ENCODE results near the gene ECSCR.

Gene ECSCR

DNA sequence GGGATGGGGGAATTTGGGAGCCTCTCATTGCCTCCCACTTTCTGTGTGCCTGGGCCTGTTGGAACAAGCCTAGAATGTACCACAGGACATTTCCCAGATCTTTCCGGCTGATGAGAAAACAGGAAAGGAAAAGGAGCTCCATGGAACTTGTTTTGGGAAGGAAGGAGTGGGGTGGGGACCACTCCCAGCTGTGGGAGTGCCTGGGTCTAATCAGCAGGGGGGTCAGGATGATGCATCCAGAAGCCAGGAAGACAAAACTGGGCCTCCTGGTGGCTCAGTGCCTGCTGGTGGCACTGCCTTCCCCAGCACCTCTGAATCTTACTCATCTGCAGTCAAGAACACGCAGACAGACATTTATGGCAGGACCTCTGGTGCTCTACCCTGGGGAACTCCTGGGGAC is 11.0 kb upstream of the ECSCR start:
- no peak for DNase-seq

DNA sequence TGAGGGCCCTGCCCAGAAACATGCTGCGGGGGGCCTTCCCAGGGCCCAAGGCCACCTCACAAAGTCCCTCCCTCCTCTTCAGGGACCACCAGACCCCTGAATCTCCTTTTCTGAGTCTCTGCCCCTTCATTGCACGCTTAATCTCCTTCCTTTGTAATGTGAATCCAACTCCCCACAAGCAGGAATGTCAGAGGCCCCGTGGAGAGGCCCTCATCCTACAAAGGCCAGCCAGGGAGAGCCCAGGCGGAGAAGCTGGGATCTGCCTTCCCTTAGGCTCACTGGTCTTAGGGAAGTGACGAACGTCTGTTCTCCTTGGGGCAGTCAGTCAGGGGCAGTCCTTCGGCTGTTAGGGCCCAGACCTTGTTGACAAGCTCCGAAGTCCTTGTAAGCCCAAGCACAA is 10.6 kb upstream of the ECSCR start:
- DNase-seq = no peak

DNA sequence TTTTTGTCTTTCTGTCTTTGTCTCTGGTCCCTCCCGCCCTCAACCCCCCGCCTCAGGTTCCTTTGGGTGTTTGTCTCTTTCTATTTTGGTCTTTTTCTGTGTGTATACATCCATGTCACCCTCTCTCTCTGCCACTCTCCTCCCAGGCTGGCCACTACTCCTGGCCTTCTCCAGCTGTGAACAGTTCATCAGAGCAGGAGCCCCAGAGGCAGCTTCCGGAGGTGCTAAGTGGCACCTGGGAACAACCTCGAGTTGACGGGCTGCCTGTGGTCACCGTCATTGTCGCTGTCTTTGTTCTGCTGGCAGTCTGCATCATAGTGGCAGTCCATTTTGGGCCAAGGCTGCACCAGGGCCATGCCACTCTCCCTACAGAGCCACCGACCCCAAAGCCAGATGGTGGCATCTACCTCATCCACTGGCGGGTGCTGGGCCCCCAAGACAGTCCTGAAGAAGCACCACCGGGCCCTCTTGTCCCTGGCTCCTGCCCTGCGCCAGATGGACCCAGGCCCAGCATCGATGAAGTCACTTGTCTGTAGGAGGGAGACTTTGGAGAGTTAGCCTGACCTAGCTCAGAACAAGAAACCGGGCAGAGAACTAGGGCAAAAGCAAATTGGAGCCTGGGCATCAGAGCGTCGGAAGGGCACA is 10.0 kb upstream of the ECSCR start:
- no peak for DNase-seq

DNA sequence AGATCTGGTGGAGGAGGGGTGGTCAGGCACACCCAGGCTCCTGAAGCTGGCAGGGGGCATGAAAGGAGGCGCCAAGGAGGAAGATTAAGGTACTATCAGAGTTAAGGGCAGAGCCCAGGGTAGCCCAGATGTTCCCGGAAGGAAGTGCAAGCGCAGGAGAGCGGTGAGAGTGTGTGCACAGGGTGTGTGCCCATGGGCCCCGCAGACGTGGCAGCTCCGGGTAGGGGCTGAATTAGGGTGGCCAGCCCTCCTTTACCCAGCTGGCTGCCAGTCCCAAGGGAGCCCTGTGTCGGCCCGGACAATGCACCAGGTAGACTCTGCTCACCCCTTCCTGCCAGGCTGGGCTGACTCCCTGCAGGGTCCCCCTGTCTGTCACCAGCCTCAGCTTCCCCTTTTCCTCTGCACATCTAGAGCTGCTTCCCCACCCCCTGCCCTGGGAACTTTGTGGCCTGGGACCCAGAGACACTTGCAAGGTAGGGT is 8.3 kb upstream of the ECSCR start, which contains the start of gene SMIM33:
TSS of gene SMIM33 (plus strand) at position 184 of the 480 bp plus-strand sequence. CDS start at position 302, 118 bp downstream.
- DNase-seq = peak; percentile 60

DNA sequence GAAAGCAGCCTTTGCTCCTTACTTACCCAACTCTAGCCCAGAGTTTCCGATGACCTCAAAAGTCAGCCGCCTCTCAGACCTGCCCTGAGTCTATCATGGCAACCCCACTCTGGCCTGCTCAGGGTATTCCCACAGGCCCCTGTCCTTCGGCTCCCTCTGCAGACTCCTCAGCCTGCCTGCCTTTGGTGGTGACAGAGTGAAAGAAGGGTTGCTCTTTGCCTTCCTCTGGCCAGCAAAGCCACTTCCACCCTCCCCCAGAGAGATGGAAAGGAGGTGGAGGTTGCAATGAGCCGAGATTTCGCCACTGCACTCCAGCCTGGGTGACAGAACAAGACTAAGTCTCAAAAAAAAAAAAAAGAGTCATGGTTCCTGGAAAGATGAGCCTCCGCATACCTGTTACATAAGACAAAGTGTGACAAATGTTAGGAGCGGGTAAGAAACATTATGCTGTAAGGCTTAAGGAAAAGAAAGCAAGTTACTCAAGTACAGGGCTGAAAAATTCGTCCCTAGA is 5.9 kb upstream of the ECSCR start:
- DNase-seq = no peak

DNA sequence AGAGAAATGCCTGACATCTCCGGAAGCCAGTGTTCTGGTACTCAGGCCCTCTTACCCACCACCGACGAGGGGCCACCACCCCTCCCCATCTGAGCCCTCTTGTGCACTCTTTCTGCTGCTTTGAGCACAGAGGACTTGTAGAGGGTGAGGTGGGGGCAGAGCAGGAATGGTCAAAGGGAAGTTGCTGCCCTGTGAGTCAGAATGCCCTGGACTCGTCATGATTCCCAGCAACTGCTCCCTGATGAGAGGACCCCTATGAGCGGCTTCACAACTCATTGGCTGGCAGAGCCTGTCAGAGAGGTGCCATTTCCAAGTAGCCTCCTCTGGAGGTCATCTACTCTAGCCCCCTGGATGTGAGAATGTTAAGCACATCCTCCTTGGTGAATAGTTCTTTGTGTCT is 845 bp downstream of the ECSCR start:
- DNase-seq = no peak

- DNase-seq = no peak
Measured at GRCh38 chr5:139461176-139461575, 1.4 kb downstream of the ECSCR start.

DNA sequence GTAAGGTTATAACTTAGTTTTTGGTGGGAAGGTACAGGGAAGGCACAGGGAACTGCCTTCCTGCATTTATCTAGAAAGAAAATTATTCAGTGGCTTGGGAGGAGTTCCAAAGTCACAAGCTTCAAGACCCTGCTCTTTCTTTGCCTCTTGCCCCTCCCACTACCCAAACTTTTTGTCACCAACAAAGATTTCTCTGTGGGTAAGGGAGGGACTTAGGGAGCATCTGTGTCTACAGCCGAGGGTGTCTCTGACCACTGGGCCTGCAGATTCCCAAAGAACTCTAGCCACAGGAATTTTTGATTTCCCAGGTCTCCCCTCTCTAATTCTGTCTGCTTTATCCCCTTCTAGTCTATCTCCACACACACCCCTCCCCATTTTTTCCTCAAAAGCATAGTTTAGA is 2.1 kb downstream of the ECSCR start:
- no peak for DNase-seq

GRCh38 chr5:139459451-139459934 is 3.0 kb downstream of the ECSCR start:
- no peak for DNase-seq

DNA sequence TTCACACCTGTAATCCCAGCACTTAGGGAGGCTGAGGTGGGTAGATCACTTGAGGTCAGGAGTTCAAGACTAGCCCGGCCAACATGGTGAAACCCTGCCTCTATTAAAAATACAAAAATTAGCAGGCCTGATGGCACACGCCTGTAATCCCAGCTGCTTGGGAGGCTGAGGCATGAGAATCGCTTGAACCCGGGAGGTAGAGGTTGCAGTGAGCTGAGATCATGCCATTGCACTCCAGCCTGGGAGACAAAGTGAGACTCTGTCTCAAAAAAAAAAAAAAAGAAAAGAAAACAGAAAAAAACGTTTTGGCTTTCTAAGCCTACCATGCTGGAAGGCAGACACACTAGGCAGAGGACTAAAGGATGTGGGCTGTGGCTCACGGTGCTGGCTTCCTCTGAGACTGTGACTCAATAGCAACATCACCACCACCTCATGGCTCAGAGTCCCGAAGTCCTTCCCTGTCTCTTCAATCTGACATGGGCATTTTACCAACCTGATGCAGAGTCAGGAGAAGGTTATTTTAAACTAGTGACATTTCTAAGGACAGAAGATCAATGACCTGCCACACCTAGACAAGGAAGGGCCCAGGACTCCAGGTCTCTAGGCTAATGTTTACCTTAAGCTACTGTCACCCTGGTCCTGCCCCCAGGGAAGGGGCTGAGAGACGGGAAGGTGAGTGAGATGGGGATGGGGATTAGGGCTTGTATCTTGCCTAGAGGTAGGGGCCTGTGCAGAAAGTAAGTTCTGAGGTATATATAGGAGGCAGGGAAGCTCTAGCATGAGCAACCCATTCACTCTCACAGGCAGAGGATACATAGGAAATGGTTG is 3.7 kb downstream of the ECSCR start:
- DNase-seq = peak; percentile 83

- no peak for DNase-seq
Measured at GRCh38 chr5:139457653-139458306, 4.8 kb downstream of the ECSCR start.

DNA sequence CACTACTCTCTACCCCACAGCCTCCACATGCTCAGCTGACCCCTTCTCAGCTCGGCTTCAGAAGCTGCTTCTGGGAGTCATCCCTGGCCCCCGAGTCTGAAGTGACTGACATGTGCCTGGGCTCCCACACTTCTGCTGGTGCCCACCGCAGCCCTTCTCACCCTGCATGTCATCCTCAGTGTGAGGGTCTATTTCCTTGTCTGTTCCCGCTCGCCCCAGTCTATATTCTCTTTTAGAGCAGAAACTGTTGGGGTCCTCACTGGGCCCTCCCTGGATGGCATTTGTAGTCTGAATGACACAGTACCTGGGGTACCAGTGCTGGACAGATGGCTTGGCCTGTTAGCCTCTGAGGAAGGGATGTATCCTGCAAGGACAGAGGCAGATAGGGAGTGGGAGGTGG is 5.3 kb downstream of the ECSCR start:
- DNase-seq = no peak

DNA sequence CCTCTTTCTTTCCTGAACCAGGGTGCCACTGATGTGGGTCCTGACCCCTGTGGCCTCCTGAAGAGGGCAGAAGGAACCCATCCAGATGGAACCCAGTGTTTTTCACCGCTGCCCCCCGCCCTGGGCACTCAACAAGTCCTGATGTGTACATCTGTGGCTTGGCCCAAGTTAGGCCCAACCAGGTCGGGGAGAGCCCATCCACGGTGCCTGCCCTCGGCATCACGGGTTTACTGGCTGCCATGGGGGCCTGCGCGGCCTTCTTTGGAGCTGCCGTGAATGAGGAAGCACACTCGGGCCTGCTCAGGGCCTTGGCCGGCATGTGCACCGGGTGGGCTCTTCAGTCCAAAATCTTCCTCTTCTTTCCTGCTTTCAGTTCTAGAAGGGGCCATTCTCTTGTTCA is 5.8 kb downstream of the ECSCR start:
- no peak for DNase-seq

- no peak for DNase-seq
Measured at GRCh38 chr5:139454568-139455290, 7.8 kb downstream of the ECSCR start.

DNA sequence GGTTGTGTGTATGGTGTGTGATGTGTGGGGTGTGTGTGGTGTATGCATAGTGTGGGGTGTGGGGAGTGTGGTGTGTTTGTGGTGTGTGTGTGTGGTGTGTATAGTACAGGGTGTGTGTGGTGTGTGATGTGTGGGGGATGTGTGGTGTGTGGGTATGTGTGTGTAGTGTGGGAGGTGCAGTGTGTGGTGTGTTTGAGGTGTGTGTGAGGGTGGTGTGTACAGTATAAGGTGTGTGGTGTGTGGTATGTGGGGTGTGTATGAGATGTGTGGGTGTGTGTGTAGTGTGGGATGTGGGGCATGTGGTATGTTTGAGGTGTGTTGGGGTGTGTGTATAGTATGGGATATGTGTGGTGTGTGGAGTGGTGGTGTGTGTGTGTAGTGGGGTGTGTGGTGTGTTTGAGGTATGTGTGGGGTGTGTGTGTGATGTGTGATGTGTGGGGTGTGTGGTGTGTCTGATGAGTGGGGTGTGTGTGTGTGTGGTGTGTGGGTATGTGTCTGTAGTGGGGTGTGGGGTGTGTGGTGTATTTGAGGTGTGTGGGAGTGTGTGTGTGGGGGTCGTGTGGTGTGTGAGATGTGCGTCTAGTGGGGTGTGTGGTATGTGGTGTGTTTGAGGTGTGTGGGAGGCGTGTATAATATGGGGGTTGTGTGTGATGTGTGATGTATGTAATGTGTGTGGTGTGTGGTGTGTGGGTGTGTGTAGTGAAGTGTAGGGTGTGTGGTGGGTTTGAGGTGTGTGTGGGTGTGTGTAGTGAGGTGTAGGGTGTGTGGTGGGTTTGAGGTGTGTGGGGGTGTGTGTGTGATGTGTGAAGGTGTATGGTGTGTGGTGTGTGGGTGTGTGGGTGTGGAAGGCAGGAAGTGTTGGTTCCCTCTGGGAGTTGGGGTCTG is 8.6 kb downstream of the ECSCR start:
- DNase-seq = peak; percentile 67

GRCh38 chr5:139451878-139452660 is 10.5 kb downstream of the ECSCR start:
- DNase-seq = no peak

DNA sequence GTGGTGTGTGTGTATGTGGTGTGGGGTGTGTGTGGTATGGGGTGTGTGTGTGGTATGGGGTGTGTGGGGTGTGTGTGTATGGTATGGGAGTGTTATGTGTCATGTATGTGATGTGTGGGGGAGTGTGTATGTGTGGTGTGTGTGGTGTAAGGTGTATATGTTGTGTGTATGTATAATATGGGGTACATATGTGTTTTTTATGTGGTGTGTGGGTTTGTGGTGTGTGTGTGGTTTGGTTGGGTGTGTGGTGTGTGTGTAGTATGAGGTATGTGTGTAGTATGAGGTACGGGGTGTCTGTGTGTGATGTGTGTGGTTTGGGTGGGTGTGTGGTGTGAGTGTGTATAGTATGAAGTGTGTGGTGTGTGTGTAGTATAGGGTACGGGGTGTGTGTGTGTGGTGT is 11.4 kb downstream of the ECSCR start:
- DNase-seq = no peak

DNA sequence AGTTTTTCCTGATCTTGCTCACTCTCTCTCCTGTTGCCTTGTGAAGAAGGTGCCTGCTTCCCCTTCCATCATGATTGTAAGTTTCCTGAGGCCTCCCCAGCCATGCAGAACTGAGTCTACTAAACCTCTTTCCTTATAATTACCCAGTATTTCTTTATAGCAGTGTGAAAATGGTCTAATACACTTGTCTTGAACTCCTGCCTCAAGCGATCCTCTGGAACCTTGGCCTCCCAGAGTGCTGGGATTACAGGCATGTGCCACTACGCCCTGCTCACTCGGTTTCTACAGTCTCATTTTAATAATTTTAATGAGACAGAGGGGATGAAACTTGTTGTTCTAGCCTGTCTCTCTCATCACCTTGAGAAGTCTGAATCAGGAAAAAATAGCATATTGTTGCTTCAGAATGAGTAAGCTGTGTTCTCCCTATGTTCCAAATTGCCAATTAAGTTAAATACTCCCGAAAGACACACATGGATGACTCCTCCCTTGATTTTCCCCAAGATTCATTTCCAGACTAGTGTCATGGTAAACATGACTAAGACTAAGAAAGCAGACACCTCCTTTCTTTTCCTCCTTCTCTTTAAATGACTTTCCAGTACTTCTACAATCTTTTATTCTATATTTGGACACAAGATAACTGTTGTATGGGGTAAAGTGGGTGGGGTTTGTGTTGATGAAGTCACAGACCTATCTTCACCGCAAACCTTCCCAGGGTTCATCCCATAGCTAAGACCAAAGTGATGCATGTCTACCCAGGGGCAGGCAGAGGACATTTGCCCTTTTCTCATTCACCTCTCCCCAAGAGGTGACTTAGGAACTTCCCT is 15.4 kb downstream of the ECSCR start:
- DNase-seq = no peak

DNA sequence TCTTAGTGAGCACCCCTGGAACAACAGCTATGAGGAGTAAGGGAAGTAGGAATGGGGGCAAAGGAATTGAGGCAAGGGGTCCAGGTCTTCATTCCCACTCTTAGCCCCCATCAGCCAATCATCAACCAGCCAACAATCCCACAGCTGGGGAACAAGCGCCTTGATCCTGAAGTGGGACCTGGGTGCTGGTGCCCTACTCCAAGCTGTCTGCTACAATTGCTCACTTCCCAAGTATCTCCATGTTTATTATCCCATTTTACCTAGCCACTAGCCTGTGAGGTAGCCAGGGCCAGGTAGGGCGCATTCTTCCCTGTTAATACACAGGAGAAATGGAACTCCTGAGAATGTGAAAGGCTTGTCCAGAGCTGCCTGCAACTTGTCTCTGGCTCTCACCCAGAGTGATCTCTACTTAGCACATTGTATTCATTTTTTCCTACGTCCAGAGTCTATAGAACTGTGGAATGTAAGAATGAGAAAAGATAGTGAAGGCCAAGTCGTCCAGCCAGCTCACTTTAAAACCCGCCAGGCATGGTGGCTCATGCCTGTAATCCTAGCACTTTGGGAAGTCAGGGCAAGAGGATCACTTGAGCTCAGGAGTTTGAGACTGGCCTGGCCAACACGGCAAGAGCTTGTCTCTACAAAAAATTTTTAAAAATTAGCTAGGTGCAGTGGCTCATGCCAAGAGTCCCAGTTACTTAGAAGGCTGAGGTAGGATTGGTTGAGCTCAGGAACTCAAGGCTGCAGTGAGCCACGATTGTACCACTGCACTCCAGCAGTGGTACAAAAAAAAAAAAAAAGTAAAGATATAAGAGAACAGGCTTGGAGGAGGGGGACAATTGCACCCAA is 17.0 kb downstream of the ECSCR start:
- DNase-seq = no peak
